Hepatocyte (in vitro differentiated cells): ENCODE data around the gene OR4C6.

Experiments
- EZH2 ChIP-seq: fragments of 200-600 bp; sonication (generic); IDR thresholded peaks from 2 replicates; pipeline ENCODE4 v1.6.1; 2016; ENCODE audit warnings: antibody characterized with exemption, mild to moderate bottlenecking, borderline replicate concordance
- TF ChIP-seq, protein P1 (sequence below): fragments of 200-600 bp; sonication (generic); IDR thresholded peaks from 2 replicates; pipeline ENCODE4 v1.5.1; 2016; ENCODE audit warnings: antibody characterized with exemption, mild to moderate bottlenecking; ENCODE audit not compliant: poor library complexity

DNA sequence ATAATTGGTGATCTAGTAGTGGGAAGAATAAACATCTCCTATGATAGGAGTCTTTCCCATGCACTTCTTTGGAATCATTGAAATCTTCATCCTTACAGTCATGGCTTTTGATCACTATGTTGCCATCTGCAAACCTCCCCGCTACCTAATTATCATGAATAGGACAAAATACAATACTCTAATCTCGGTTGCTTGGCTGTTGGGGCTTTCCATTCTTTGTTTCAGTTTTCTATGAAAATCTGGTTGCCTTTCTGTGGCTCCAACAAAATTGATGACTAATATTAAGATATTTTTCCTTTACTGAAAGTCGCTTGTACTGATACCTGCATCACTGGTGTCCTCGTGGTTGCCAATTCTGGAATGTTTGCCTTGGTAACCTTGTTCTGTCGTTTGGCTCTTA lies 11.9 kb downstream of the OR4C6 start:
- TF ChIP-seq, protein P1, sequence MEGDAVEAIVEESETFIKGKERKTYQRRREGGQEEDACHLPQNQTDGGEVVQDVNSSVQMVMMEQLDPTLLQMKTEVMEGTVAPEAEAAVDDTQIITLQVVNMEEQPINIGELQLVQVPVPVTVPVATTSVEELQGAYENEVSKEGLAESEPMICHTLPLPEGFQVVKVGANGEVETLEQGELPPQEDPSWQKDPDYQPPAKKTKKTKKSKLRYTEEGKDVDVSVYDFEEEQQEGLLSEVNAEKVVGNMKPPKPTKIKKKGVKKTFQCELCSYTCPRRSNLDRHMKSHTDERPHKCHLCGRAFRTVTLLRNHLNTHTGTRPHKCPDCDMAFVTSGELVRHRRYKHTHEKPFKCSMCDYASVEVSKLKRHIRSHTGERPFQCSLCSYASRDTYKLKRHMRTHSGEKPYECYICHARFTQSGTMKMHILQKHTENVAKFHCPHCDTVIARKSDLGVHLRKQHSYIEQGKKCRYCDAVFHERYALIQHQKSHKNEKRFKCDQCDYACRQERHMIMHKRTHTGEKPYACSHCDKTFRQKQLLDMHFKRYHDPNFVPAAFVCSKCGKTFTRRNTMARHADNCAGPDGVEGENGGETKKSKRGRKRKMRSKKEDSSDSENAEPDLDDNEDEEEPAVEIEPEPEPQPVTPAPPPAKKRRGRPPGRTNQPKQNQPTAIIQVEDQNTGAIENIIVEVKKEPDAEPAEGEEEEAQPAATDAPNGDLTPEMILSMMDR: no peak
- TF ChIP-seq EZH2: no peak
